Activated CD4-positive, alpha-beta T cell treated with anti-CD3 and anti-CD28 coated beads, Interleukin-2, Interleukin-6, amounts not matched to agents 100 ng/mL and 50 ng/mL, durations not matched to agents 16 hours and 8 hours (primary cell): ENCODE results near the gene RSPO1.

ENCODE experiments used
- DNase-seq: peaks from one replicate; pipeline ENCODE4 v3.0.0-alpha.2; 2020

The RSPO1 gene

DNA sequence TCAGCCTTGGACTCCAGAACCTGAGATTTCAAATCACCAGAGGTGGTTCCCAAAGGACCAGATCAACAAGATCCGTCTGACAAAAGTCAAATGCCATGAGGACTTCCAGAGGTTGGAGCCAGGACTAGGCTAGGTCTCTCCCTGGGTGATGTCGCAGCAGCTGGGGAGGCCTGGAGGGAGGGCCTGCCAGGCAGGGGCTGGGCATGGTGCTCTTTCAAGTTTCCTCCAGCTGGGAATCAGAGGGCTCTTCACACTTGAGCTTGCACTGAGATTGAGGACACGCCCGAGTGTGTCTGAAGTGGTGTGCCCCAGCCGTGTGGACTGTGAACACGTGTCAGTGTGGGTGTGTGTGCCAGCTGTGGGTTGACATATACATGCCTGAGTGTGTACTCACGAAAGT lies 21.3 kb upstream of the RSPO1 start:
- DNase-seq, result no peak

DNA sequence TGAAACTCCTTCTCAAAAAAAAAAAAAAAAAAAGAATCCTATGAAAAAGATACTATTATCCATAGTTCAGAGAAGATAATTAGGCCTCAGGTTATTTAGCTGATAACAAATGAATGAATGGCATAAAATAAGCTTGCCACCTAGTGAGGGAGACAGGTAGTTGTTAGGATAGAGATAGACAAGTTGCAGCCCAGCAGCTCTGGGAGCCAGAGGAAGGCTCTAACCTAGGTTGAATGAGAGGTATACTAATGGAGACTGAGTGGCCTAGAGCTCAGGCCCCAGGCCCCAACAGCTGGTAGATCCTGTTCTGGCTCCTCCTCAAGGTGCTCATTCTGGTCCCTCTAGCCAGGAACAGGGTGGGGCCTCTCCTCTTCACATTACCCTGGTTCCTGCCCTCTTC lies 20.6 kb upstream of the RSPO1 start:
- DNase-seq, result no peak

DNA sequence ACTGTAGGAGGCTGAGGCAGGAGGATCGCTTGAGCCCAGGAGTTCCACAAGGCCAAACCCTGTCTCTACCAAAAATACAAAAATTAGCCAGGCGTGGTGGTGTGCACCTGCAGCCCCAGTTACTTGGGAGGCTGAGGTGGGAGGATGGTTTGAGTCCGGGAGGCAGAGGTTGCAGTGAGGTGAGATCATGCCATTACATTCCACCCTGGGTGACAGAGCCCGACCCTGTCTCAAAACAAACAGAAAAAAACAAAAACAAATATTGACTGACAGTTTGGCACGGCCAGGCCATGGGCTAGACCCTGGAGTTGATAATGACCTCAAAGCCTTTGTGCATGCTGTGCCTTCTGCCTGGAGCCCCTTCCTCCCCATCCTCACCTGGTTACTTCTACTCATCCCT lies 19.2 kb upstream of the RSPO1 start:
- DNase-seq, result no peak

- DNase-seq, result no peak
Observed at GRCh38 chr1:37652976-37653375, 18.3 kb upstream of the RSPO1 start.

- DNase-seq, result no peak
Observed at GRCh38 chr1:37651803-37652202, 17.1 kb upstream of the RSPO1 start.

DNA sequence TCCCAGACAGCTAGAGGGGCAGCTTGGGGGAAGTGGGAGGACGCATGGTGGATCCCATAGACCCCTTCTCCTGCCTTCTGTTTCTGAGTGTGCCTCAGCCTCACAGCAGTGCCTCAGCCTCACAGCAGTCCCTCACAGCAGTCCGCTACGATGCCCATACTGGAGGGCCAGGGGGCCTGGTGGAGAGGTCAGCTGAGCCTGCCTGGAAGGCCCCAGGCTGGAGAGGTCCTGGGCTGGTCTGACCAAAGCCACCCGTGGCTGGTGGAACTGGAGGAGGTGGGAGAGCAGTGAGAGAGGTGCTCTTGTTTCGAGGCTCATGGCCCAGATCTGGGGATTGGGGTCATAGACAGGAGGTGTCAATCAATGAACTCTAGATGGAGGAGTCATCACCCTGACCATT lies 16.0 kb upstream of the RSPO1 start:
- no peak for DNase-seq

DNA sequence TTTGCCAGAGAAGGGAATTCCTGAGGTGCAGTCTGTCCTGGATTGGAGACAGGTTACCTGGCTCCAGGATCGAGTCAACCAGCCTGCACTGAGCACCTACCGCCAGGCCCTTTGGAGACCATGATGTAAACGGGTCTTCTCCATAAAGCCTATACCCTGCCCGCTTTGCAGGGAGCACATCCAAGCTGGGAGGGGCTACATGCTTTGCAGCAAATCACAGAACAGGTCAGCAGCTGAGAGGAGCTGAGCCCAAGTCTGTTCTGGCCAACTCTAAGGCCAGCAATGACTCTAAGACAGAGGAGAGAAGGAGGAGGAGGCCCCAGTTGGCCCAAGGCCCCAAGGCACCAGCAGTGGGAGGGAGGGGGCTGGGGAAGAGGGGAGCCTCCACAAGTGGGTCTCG lies 15.5 kb upstream of the RSPO1 start:
- DNase-seq, result no peak

GRCh38 chr1:37647281-37647680 lies 12.6 kb upstream of the RSPO1 start:
- DNase-seq, result no peak

DNA sequence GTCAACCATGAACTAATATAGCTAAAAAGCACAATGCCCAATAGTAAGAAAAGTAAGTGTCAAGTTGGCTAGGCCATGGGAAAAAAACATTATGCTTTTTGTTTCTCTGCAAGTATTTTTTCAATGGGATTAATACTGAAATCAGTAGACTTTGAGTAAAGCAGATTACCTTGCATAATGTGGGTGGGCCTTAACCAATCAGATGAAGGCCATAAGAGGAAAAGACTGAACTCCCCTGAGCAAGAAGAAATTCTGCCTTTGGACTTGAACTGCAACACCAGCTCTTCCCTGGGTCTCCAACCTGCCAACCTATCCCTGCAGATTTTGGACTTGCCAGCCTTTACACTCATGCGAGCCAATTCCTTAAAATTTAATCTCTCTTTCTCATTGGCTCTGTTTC lies 6.4 kb upstream of the RSPO1 start:
- no peak for DNase-seq

DNA sequence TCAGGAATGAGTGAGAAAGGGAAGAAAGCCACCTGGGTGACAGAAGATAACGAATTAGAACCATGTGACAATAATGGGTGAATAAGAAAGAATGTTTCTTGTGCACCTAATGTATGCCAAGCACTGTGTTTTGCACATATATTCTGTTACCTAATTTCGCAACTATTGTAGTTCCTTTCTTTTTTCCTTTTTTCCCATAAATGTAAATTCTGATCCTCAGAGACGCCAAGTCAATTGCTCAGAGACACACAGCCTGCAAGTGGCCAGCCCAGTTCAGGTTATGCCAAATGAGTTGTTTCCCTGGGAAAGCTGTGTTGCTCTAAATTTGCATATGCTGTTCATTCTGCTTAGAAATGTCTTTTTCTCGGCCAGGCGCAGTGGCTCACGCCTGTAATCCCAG lies 1.7 kb upstream of the RSPO1 start:
- DNase-seq, result no peak

GRCh38 chr1:37634992-37635902 lies 555 bp upstream of the RSPO1 start:
- no peak for DNase-seq

DNA sequence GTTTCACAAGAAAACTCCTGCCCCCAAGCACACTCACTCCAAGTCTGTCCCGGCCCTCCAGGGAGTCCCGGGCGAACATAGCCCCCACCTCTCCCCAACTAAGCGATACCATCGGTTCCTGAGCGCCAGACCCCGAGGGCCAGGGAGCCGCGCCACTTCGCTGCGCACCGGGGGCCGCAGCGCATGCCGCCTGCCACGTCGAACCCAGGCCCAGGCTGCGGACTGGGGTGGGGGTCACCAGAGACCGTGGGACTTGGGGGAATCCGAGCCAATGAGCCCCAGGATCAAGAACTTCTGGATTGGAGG lies 801 bp downstream of the RSPO1 start:
- no peak for DNase-seq

- no peak for DNase-seq
Observed at GRCh38 chr1:37633040-37633937, 1.4 kb downstream of the RSPO1 start.

DNA sequence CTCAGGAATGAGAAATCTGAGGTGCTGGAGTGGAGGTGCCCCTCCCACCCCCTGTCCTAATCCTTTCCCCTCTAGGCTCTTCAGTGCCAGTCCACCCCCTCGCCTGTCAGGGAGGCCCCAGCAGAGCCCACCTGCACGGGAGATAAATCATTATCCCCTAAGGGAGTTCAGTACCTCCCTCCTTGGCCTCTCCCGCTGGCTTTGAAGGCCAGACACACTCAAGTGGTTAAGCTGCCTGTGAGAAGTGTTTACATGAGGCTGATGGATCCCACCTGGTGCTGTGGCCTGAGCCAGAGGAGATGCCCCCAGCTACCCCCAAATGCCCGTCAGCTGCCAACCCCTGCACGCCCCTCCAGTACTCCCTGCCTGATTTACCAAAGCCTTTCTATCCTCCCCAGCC lies 3.7 kb downstream of the RSPO1 start:
- DNase-seq, result no peak

GRCh38 chr1:37630426-37631028 lies 4.2 kb downstream of the RSPO1 start:
- DNase-seq, result no peak

DNA sequence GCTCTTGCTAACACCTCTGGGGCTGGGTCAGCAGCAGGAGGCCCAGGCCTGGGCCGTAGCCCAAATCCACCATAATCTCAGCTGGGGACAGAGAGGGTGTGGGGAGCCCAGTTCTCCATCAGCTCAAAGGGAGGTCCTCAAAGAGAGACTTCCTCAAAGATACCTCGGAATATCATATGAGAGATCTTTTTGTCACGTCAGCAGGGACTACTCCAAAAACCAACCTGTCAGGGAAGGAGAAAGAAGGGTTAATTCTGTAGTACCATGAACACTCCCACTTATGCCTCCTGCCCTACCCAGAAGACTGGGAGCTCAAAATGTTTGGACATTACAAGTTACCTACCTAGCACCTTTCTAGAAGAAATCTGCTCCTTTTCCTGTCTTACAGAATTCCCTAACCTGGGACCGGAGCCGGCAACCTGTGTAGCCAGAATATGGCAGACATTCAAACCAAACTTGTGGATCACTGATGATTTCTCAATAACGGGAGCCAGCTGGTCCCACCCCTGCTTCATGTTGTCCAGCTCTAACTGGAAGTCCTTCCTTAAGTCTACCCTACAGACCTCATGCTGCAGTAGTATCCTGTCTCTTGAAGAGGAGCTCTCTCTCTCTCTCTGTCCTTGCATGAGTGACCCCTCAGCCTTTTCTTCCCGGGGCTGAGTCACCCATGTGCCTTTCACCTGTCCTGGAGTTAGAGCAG lies 4.8 kb downstream of the RSPO1 start:
- DNase-seq, result no peak

- no peak for DNase-seq
Observed at GRCh38 chr1:37629008-37629407, 5.7 kb downstream of the RSPO1 start.

GRCh38 chr1:37628026-37628556 lies 6.6 kb downstream of the RSPO1 start:
- DNase-seq, result no peak

GRCh38 chr1:37622131-37622530 lies 12.6 kb downstream of the RSPO1 start:
- no peak for DNase-seq

DNA sequence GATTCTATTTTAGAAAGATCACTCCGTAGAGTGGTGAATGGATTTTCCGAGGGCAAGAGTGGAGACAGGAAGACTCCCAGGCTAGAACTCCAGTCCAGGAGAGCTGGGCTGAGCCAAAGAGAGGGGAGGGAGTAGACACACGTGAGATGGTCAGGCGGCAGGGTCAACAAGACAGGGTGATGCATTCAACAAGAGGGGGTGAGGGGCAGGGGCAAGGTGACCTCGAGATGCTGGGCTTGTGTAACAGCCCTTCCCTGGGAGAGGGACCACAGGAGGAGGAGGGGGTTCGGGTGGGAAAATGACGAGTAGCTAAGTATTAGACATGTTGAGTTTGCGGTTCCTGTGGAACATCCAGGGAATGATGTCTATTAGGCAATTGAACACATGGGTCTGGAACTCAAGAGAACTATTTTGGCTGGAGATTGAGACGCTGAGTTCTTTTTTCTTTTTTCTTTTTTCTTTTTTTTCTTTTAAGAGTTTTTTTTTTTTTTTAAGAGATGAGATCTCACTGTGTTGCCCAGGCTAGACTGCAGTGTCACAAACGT lies 13.3 kb downstream of the RSPO1 start:
- no peak for DNase-seq

DNA sequence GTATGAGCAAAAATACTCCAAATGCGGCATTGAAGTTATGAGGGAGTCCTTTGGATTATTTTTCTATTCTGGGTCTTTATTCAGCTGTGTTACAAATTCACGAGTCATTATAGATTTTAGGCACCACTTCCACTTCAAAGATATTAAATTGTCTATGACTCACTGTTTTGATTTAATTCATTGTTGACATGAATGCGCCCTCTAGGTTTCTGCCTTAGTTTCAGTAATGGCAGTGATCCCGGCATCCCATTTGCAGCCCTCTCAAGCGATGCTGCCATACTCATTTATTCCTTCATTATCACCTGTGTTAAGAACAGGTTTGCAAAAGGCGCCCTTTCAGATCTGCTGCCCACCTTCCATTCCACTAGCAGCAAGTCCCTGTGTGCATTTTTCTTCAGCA lies 14.0 kb downstream of the RSPO1 start:
- no peak for DNase-seq

DNA sequence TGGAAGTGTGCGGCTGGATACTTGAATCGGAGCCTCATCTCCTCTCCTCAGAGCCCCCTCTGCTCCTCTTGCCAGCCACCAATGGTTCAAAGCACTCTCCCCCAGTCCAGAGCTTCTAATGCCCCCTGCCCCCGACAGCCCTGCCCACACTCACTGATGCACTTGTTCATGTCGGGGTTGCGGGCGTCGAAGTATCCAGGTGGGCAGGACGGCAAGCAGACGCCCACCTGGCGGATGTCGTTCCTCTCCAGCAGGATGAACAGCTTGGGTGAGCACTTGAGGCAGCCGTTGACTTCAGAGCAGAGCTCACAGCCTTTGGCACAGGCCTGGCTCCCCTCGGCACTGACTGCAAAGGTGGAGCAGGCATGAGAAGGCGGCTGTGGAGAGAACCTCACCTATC lies 18.4 kb downstream of the RSPO1 start:
- DNase-seq, result no peak

- no peak for DNase-seq
Observed at GRCh38 chr1:37614105-37614504, 20.6 kb downstream of the RSPO1 start.
